IPS-11a (cell line): Measurements from ENCODE around the gene PTPRT.

Source experiments
- H3K4me3 ChIP-seq: one replicate; pipeline ENCODE4 v1.5.1; 2013; ENCODE audit warnings: low read depth, low read length, control low read depth

Gene PTPRT

DNA sequence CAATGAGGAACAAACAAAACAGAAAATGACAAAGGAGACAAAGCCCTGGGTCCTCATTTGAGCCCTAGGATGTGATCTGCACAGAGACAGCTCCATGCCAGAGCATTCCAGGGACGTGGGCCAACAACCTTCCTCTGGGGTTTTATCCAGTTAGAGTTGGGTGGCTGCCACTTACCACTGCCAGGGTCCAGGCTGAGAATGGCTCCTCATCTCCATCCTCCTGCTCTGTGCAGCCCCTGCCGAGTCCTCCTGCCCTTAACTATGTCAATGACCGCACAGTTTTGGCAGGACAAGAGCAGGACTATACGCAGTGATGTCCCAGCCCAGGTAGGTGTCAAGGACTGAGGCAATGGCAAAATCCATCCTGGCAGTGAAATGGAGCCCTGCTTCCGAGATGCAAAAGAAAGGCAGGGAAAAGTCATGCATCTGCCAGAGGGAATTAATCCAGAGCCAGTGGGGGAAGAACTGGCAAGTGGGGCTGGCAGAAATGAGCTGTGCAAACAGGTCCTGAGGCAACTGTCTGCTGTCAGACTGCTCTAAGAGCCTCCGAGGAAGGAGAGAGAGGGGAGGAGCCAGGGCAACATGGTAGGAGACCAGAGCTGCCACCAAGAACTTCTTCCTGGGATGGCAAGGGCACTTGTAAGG lies 449.4 kb downstream of the PTPRT start:
- H3K4me3 ChIP-seq: no peak overlapping the region

- no peak overlapping the region for H3K4me3 ChIP-seq
Observed at GRCh38 chr20:42739683-42740082, 450.0 kb downstream of the PTPRT start.

- no peak overlapping the region for H3K4me3 ChIP-seq
Observed at GRCh38 chr20:42735539-42735938, 454.2 kb downstream of the PTPRT start.

DNA sequence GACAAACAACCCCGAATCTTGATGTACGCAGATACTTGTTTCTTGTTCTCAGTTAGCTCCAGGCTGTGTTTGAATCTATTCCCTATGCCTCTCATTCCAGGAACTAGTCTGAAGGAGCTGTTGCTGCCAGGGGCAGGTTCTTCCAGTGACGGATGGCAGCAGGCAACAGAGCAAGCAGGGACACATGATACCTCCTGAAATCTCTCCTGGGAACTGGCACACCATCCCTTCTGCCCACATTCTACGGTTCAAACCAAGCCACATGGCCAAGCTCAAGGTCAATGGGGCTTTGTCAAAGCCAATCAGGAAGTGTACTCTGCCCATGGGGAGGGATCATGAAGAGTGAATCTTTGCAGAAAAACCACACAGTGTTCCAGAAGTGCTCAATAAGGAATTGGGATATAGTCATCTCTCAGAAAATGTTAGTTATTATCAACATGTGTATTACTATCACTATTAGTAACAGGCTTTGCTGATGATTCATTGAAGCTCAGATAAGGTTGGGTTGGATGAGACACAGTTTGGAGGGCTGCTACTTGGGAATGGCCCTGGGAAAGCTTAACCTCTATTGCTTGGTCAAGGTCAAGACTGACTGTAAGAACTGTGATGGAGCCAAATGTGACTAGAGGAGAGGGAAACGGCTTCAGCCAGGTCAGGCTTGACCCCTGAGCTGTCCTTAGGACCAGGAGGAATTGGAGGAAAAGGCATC lies 454.9 kb downstream of the PTPRT start:
- no peak overlapping the region for H3K4me3 ChIP-seq

DNA sequence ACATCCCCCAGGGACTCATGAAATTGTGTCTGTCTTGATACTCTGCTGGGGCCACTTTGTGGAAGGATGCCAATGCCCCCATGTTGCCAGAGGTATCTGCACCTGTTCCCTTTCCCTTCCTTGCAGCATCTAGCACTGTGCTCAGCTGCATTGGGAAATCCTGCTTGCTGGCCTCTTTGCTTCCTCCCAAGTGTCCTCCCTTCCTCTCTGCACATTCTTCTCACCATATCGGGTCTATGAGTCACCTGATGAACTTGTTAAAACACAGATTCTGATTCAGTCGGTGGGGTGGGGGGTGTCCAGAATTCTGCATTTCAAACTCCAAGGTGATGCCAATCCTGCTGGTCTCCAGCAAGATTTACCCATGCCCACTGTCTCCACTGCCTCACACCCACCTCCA lies 467.8 kb downstream of the PTPRT start:
- H3K4me3 ChIP-seq: no peak overlapping the region

DNA sequence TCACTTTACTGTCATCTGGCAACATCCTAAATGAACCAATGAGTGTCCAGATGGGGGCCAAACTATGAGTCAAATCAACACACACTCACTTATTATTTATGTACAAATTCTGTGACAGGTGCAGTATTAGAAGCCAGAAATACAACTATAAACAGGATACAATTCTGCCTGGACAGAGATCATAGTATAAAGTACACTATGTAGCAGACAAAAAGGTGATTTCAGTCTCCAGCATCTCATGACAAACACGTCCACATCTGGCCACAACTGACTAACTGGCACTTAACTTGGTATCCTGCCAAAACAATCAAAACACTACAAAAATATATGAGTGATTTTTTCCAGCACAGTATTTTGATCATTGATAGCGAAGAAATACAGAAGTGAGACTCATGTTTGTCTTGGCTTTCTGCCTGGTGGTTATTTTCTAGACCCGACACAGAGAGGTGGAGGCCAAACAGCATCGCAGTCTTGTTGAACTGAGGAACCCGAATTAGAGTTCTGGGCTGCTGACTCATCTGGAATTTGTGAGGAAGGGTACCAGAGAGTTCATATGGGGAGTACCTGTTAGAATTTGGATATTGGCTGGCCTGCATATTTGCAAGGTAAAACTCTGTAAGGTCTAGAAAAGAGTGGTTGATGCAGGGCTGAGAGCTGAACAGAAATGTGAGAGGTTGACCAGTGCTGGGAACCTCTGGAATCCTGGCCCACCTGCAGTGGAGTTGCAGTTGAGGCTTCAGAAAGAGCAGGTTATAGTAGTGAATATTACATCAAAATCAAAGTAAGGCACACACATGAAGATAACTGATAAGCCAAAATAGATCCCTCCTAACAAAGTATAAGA lies 475.2 kb downstream of the PTPRT start:
- no peak overlapping the region for H3K4me3 ChIP-seq

- H3K4me3 ChIP-seq: no peak overlapping the region
Observed at GRCh38 chr20:42708266-42708665, 481.4 kb downstream of the PTPRT start.

DNA sequence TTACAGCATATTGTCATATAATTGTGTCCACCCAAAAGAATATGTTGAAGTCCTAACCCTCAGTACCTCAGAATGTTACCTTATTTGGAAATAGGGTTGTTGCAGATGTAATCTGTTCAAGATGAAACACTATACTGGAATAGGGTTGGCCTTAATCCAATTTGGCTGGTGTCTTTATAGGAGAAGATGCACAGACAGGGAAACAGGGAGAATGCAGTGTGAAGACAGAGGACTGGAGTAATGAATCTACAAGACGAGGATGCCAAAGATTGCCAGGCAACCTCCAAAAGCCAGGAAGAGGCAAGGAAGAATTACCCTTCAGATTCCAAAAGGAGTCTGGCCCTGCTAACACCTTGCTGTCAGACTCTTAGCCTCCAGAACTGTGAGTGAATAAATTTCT lies 482.9 kb downstream of the PTPRT start:
- H3K4me3 ChIP-seq: no peak overlapping the region

DNA sequence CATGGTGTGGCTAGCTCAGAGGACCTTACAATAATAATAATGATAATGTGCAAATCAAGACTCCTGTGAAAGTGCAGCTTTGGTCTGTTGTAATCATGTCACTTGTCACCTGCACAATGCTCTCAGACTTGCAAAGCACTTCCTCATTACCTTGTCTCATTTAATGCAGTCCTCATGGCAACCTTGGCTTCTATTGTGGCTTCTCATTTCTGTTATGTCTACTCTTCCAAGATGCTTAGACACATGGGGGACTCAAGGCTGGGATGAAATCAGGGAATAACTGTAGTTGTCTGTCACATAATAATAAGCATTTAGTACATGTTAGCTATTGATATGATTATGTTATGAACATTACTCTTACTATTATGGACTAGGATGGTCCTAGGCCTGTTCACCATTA lies 484.2 kb downstream of the PTPRT start:
- H3K4me3 ChIP-seq: no peak overlapping the region

DNA sequence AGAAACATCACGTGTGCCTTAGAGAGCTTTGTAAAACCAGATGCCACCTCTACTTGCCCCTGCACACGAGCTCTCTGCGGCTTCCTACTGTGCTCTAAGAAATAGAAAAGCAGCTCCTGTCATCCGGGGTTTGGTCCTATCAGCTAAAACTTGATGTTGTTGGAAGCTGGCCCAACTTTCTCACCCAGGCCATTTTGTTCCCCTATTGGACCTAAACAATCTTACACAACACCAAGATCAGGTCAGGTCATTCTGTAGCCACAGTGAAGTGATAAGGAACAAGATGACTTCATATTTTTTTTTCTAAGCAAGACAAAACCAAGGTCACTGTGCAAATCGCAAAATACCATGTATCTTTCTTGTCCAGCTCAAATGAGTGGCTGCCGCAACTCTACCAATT lies 486.0 kb downstream of the PTPRT start:
- H3K4me3 ChIP-seq: no peak overlapping the region

- H3K4me3 ChIP-seq: no peak overlapping the region
Observed at GRCh38 chr20:42701948-42702347, 487.8 kb downstream of the PTPRT start.

GRCh38 chr20:42700372-42700771 lies 489.3 kb downstream of the PTPRT start:
- no peak overlapping the region for H3K4me3 ChIP-seq

- no peak overlapping the region for H3K4me3 ChIP-seq
Observed at GRCh38 chr20:42697962-42698361, 491.7 kb downstream of the PTPRT start.

GRCh38 chr20:42690842-42691437 lies 498.8 kb downstream of the PTPRT start:
- no peak overlapping the region for H3K4me3 ChIP-seq

- H3K4me3 ChIP-seq: no peak overlapping the region
Observed at GRCh38 chr20:42688576-42688975, 501.1 kb downstream of the PTPRT start.

GRCh38 chr20:42686057-42686456 lies 503.6 kb downstream of the PTPRT start:
- H3K4me3 ChIP-seq: no peak overlapping the region

GRCh38 chr20:42678895-42679294 lies 510.8 kb downstream of the PTPRT start:
- H3K4me3 ChIP-seq: no peak overlapping the region

- H3K4me3 ChIP-seq: no peak overlapping the region
Observed at GRCh38 chr20:42656130-42656529, 533.6 kb downstream of the PTPRT start.

DNA sequence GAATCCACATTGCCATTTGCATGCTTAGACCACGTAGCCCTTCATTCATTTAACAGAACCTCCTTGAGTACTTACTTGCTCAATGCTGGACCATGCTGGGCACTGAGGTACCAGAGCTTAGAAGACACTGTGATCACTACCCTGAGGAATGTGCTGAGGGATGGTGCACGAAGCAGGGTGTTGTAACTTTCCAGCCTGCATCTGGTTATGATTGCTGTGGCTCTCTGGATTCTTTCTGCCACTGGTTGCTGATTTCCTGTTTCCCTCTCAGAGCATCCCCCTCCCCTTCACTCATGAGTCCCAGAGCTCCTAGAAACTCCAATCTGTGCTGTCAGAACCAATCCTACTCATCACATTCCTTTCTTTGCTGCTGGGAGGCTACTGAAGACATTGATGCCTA lies 537.4 kb downstream of the PTPRT start:
- no peak overlapping the region for H3K4me3 ChIP-seq

DNA sequence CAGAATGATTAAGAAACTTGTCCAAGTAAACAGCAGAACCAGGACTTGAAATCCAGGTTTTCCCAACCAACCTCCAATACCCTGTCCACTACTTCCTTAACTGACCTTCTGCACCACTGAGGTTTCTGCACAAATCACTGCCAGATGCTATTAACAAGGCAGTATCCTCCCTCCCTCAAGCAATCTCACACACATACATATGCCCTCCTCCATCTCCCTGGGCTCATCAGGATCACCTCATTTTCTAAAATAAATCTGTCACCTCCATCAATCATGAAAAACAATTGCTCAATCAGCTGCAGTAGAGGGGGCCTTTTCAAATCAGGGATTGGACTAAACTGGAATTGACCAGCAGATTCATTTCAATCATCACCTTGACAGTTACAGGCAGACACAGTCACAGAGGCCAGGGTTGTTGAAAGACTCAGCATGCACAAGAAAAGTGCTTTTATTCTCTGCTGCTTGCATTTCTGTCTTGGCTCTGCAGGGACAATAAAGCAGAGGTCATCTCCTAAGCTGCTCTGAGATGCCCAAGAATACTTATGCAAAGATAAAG lies 539.4 kb downstream of the PTPRT start:
- no peak overlapping the region for H3K4me3 ChIP-seq

GRCh38 chr20:42649748-42650147 lies 540.0 kb downstream of the PTPRT start:
- H3K4me3 ChIP-seq: no peak overlapping the region
